Right atrium auricular region (tissue), 2 donors: ENCODE measurements around the gene MN1. TPM values are rescaled to one million over a fixed set of nuclear protein-coding genes. Genes with fewer than 3 reads are reported as not detected.

Experiments used
- DNase-seq: peaks from one replicate; pipeline ENCODE4 v3.0.0-alpha.2; 2019; ENCODE audit warnings: low spot score
- H3K27ac ChIP-seq, 2 donors: fragments of 200-600 bp; sonication (generic); 1 replicate in 1 of 2; 2 replicates in 1 of 2; pipeline ENCODE4 v1.5.1; 2016 to 2019
- H3K27me3 ChIP-seq, 2 donors: fragments of 200-600 bp; sonication (generic); one replicate each; pipeline versions ENCODE4 v1.5.1 to v1.6.0; 2017 to 2019
- H3K36me3 ChIP-seq: fragments of 200-600 bp; sonication (generic); one replicate; pipeline ENCODE4 v1.5.1; 2016
- H3K4me1 ChIP-seq, 2 donors: fragments of 200-600 bp; sonication (generic); one replicate each; pipeline versions ENCODE4 v1.5.1 to v1.6.0; 2017 to 2019
- H3K4me3 ChIP-seq, 2 donors: fragments of 200-600 bp; sonication (generic); 1 replicate in 1 of 2; 2 replicates in 1 of 2; pipeline ENCODE4 v1.5.1; 2017 to 2019; ENCODE audit warnings: mild to moderate bottlenecking in 1 of 2, moderate library complexity in 1 of 2
- H3K9me3 ChIP-seq, 2 donors: fragments of 200-600 bp; sonication (generic); one replicate each; pipeline ENCODE4 v1.5.1; 2019
- CTCF ChIP-seq, 2 donors: fragments of 200-600 bp; sonication (generic); IDR thresholded peaks; one replicate each; pipeline ENCODE4 v1.5.1; 2019; ENCODE audit warnings: antibody characterized with exemption in 2 of 2
- total RNA-seq, 2 donors: library from RNA; depleted of rRNA; stranded (reverse); fragments of >200 nt; gene quantifications; one replicate each; pipeline ENCODE4 v1.1.0, GENCODE V29; 2016

The MN1 gene
- total RNA-seq, 2 donors from 2014 or later: 13.0 to 14.3 TPM

GRCh38 chr22:27772984-27773498 is 28.5 kb downstream of the MN1 start:
- Histone ChIP-seq H3K27ac (no peak overlapping the region), H3K9me3 (no peaks in the 10 kb centered on the region), H3K27me3 (no peaks in the 10 kb centered on the region), H3K4me3 (no peak overlapping the region), H3K36me3 (no peaks in the 10 kb centered on the region), H3K4me1 (peaks cover 0 to 37% of the 10 kb centered on the region in 2 donors)
- DNase-seq: no peak
- no peak for TF ChIP-seq CTCF (IDR thresholded peaks at IDR 0.05)

GRCh38 chr22:27772081-27772983 is 29.2 kb downstream of the MN1 start:
- Histone ChIP-seq H3K4me3 (no peak overlapping the region), H3K27me3 (no peaks in the 10 kb centered on the region), H3K27ac (no peak overlapping the region), H3K9me3 (no peaks in the 10 kb centered on the region), H3K36me3 (no peaks in the 10 kb centered on the region), H3K4me1 (peaks cover 0 to 33% of the 10 kb centered on the region in 2 donors)
- DNase-seq: no peak
- no peak for TF ChIP-seq CTCF (IDR thresholded peaks at IDR 0.05)

- H3K4me3 ChIP-seq: no peak overlapping the region
- no peaks in the 10 kb centered on the region for H3K36me3 ChIP-seq
- TF ChIP-seq CTCF (IDR thresholded peaks at IDR 0.05): no peak
- no peaks in the 10 kb centered on the region for H3K9me3 ChIP-seq
- DNase-seq: no peak
- peaks cover 0 to 27% of the 10 kb centered on the region in 2 donors for H3K4me1 ChIP-seq
- no peak overlapping the region for H3K27ac ChIP-seq
- no peaks in the 10 kb centered on the region for H3K27me3 ChIP-seq
Observed at GRCh38 chr22:27771637-27772036, 29.9 kb downstream of the MN1 start.

GRCh38 chr22:27769012-27769411 is 32.5 kb downstream of the MN1 start:
- TF ChIP-seq CTCF (IDR thresholded peaks at IDR 0.05): no peak
- no peak for DNase-seq
- no peak overlapping the region for H3K27ac ChIP-seq
- H3K27me3 ChIP-seq: no peaks in the 10 kb centered on the region
- H3K4me3 ChIP-seq: no peak overlapping the region
- H3K9me3 ChIP-seq: no peaks in the 10 kb centered on the region
- H3K4me1 ChIP-seq: peaks cover 0 to 7% of the 10 kb centered on the region in 2 donors
- peaks cover 4% of the 10 kb centered on the region for H3K36me3 ChIP-seq

- no peak overlapping the region for H3K27ac ChIP-seq
- H3K4me1 ChIP-seq: peaks cover 0 to 7% of the 10 kb centered on the region in 2 donors
- no peak for TF ChIP-seq CTCF (IDR thresholded peaks at IDR 0.05)
- no peak for DNase-seq
- H3K36me3 ChIP-seq: peaks cover 4% of the 10 kb centered on the region
- H3K9me3 ChIP-seq: no peaks in the 10 kb centered on the region
- H3K27me3 ChIP-seq: no peaks in the 10 kb centered on the region
- no peak overlapping the region for H3K4me3 ChIP-seq
Observed at GRCh38 chr22:27768027-27768653, 33.4 kb downstream of the MN1 start.
